Mucosa of stomach (tissue), 1 donor: Measurements from ENCODE around the gene CMTM5.
"Not testable (repeated sequence)": the region's sequence is repeated elsewhere in the genome, so short reads cannot be mapped to it uniquely, and the experiment has no call there.

ENCODE experiments used
- H3K27me3 ChIP-seq: one replicate; pipeline ENCODE4 v1.7.0; 2013; ENCODE audit warnings: mild to moderate bottlenecking, low read length; ENCODE audit not compliant: control insufficient read depth, insufficient read depth
- H3K36me3 ChIP-seq: one replicate; pipeline ENCODE4 v1.7.0; 2013; ENCODE audit warnings: low read length; ENCODE audit not compliant: control insufficient read depth, insufficient read depth
- H3K4me1 ChIP-seq: one replicate; pipeline ENCODE4 v1.7.0; 2013; ENCODE audit warnings: mild to moderate bottlenecking, low read length; ENCODE audit not compliant: control insufficient read depth, insufficient read depth
- H3K4me3 ChIP-seq: one replicate; pipeline ENCODE4 v1.7.0; 2013; ENCODE audit warnings: low read length
- H3K9ac ChIP-seq: one replicate; pipeline ENCODE4 v1.7.0; 2013; ENCODE audit warnings: mild to moderate bottlenecking, low read length, moderate library complexity
- H3K9me3 ChIP-seq: one replicate; pipeline ENCODE4 v1.7.0; 2013; ENCODE audit warnings: mild to moderate bottlenecking, low read length, moderate library complexity; ENCODE audit not compliant: control insufficient read depth
- donor health status: Pancreatic carcinoma.

CMTM5 gene

DNA sequence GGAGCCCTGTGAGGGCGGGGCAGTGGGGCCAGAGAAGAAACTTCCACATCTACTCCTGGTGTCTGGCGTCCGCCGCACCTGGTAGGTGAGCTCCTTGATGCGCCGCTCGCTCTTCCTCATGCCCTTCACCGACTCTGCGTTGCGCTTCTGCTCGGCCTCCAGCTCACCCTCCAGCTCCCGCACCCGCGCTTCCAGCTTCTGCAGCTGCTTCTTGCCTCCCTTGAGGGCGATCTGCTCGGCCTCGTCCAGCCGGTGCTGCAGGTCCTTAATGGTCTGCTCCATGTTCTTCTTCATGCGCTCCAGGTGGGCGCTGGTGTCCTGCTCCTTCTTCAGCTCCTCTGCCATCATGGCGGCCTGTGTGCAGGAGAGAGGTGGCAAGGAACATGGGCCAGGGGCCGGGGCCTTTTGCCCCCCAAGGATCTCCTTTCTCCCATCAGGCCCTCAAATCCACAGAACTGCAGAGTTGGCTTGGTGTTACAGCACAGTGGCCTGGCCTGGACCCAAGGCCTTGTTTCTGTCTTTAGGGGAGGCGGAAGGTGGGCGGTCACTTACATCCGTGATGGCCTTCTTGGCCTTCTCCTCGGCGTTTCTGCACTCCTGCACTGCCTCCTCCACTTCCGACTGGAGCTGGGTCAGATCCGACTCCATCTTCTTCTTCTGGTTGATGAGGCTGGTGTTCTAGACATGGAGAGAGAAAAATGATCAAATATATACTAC is 7.7 kb downstream of the CMTM5 start:
- Histone ChIP-seq H3K9me3 (no peaks in the 10 kb centered on the region), H3K27me3 (no peaks in the 10 kb centered on the region), H3K4me3 (no peak overlapping the region), H3K4me1 (peaks cover 3% of the 10 kb centered on the region), H3K9ac (no peak overlapping the region), H3K36me3 (no peaks in the 10 kb centered on the region)

DNA sequence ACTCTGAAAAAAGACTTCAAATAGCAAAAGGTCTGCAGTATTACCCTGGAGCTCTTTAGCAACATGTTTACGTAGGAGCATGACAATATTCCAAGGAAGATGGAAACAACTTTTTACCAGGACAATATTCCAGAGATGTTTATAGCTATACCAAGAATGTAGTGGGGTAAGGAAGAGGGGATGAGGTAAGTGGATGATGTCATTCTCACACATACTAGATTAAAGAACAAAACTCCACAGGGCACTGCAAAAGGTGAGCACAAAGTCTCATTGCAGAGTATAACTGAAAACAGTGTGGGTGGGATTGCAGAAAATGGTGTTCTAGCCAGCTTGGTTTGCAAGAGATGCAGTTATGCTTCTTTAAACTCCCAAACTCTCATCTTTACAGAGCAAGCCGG is 8.4 kb downstream of the CMTM5 start:
- Histone ChIP-seq H3K9me3 (no peaks in the 10 kb centered on the region), H3K27me3 (no peaks in the 10 kb centered on the region), H3K9ac (no peak overlapping the region), H3K4me3 (no peak overlapping the region), H3K4me1 (no peaks in the 10 kb centered on the region), H3K36me3 (no peaks in the 10 kb centered on the region)

DNA sequence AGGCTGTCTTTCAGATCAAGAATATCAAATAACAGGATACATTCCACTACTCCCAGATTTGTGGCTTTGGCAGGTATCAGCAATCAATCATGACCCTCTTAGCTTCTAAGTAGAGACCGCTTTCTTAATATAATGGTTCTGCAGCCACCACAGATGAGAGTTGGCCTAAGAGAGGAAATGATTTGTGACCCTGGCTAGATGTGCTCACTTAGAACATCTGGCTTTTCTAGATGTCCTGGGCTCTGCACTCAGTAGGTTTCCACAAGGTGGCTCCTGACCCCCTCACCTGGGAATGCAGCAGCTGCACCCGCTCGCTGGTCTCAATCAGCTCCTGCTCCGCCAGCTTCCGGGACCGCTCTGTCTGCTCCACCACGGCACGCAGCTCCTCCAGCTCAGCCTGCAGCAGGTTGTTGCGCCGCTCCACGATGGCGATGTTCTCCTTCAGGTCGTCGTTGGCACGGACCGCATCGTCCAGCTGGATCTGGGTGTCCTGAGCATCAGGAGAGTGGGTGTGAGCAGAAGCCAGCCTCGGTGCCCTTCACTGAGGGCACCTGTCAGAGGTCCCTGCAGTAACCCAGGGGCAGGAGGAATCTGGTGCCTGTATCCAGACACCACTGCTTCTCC is 8.9 kb downstream of the CMTM5 start:
- Histone ChIP-seq H3K27me3 (no peaks in the 10 kb centered on the region), H3K4me1 (no peaks in the 10 kb centered on the region), H3K9ac (no peak overlapping the region), H3K36me3 (no peaks in the 10 kb centered on the region), H3K4me3 (no peak overlapping the region), H3K9me3 (no peaks in the 10 kb centered on the region)

DNA sequence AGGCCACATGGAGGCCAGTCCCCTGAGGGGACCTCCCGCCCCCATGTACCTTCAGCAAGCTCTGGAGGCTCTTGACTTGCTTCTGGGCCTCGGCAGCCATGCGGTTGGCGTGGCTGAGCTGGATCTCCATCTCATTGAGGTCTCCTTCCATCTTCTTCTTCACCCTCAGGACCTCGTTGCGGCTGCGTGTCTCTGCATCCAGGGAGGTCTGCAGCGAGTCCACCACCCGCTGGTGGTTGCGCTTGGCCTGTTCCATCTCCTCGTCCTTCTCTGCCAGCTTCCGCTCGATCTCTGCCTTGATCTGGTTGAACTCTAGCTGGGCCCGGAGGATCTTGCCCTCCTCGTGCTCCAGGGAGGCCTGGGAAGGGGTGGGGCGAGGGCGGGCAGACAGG is 9.4 kb downstream of the CMTM5 start:
- H3K27me3 ChIP-seq, H3K9ac ChIP-seq, H3K4me1 ChIP-seq, H3K4me3 ChIP-seq, H3K36me3 ChIP-seq, H3K9me3 ChIP-seq: not testable (repeated sequence)

DNA sequence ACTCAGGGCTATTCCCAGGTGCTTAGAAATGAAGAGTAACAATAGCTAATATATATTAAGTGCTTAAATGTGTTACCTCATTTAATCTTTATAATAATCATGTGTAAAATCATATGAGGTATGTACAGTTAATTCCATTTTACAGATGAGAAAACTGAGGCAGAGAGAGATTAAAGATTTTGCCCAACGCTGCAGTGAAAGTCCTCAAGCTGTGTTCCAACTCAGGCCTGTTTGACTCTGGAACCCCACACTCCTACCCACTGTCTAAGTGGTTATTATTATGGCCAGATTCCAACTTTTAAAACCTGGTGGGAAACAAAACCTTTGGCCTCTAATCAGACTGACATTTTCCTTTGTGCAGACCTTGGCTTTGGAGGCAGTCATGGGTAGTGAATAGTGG is 10.2 kb downstream of the CMTM5 start:
- Histone ChIP-seq H3K9me3 (no peaks in the 10 kb centered on the region), H3K9ac (no peak overlapping the region), H3K4me3 (no peak overlapping the region), H3K36me3 (no peaks in the 10 kb centered on the region), H3K27me3 (no peaks in the 10 kb centered on the region), H3K4me1 (no peaks in the 10 kb centered on the region)

DNA sequence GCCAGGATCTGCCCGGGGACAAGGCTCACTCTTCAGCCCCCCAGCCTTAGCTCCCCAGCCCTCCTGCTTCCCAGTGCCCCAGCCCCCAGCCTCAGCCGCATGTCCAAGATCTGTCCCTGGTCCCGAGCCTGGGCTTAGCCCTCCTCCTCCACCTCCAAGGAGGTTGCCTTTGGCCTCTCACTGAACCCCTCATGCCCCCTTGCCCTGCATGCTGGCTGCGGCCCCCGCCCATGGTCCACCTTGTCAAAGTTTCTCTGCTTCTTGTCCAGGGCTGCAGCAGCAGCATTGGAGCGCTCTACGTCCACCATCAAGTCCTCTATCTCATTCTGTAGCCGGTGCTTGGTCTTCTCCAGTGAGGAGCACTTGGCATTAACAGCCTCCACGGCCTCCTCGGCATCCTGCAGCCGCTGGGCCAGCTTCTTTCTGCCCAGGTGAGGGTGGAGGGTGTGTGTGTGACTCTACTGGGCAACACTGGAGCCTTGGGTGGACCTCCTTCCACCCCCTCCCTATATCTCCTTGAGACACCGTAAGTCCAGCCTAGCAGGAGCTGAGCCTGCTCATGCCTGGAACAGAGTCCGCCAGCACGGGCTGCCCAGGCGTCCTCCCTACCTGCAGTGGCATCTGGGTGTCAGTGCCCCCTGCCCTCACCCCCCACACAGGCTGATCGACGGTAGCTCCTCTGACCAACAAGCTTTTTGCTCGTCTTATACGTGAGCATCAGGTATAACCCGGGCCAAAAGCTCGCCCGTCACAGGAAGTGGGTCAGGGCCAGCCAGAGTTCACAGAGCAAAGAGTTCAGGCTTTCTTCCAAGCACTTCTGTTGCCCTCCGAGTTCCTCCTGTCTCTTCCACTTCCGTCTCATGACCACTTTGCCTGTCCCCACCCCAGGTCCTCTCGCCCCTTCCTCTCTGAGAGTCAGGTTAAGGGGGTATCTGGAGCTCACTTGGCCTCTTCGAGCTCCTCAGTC is 11.4 kb downstream of the CMTM5 start:
- Histone ChIP-seq H3K4me3 (no peak overlapping the region), H3K36me3 (no peaks in the 10 kb centered on the region), H3K9ac (no peak overlapping the region), H3K27me3 (no peaks in the 10 kb centered on the region), H3K9me3 (no peaks in the 10 kb centered on the region), H3K4me1 (no peaks in the 10 kb centered on the region)

DNA sequence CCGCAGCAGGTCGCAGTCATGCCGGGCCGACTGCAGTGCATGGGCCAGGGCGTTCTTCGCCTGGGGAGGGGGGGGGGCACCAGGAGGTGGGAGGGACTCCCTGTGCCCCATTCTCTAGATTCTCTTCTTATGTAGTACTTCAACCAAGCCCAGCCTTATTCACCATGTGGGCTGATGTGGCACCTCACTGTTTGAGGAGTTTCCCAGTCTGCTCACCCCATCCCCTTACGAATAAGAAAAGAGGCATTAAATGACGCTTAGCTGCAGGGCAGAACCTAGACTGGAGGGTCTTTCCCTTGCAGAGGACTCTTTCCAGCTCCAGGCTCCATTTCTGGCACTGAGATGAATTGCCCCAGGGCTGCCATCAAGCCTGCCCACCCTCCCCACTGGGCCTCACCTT is 12.2 kb downstream of the CMTM5 start:
- Histone ChIP-seq H3K36me3 (no peaks in the 10 kb centered on the region), H3K9ac (no peak overlapping the region), H3K4me3 (no peak overlapping the region), H3K9me3 (no peaks in the 10 kb centered on the region), H3K4me1 (no peaks in the 10 kb centered on the region), H3K27me3 (no peaks in the 10 kb centered on the region)

DNA sequence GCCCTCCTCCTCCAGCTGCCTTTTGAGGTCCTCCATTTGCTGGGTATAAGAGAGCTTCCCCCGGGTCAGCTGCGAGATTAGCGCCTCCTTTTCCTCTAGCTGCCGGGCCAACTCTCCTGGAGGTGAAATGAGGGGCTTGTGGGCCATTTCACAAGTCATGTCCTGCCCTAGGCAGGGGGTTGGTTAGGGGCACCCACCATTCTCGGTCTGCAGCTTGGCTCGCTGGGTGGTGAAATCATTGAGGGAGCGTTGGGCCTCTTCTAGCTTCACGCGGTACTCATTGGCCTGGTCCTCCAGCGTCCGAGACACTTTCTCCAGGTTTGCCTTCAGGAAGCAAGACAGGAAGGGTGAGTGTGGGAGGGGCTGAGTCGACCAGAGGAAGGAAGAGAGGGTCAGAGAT is 12.6 kb downstream of the CMTM5 start:
- Histone ChIP-seq H3K27me3 (no peaks in the 10 kb centered on the region), H3K4me3 (no peak overlapping the region), H3K4me1 (no peaks in the 10 kb centered on the region), H3K9me3 (no peaks in the 10 kb centered on the region), H3K36me3 (no peaks in the 10 kb centered on the region), H3K9ac (no peak overlapping the region)

DNA sequence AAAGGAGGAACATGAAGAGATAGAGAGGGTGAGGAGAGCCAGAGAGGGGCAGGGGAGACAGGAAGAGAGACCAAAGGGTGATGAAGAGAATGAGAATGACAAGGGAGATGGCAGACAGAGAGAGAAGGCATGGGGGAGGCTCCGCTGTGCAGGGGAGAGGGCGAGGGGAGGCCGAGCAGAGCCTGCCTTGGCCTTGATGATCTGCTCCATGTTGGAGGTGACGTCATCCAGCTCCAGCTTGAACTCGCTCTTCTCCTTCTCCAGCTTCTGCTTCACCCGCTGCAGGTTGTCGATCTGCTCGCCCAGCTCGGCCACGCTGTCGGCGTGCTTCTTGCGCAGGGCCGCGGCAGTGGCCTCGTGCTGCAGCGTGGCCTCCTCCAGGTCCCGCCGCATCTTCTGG is 13.0 kb downstream of the CMTM5 start:
- H3K9ac ChIP-seq, H3K9me3 ChIP-seq, H3K4me3 ChIP-seq, H3K27me3 ChIP-seq, H3K4me1 ChIP-seq, H3K36me3 ChIP-seq: not testable (repeated sequence)

DNA sequence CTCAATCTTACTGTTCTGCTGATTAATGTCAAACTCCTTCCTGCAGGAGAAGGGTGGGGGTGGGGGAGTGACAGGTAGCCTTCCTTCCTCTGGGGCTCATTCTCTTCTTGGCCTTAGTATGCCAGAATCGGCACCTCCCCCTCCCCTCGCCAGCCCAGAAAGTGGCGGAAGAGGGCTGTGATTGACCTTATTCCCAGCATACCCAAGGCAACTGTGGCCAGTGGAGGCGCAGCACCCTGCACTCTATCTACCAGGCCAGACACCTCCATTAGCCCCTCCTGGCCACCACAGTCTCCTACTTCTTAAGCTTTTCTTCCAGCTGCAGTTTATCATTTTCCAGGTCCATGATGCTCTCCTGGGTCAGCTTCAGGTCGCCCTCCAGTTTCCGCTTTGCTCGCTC is 15.8 kb downstream of the CMTM5 start:
- Histone ChIP-seq H3K36me3 (no peaks in the 10 kb centered on the region), H3K27me3 (no peaks in the 10 kb centered on the region), H3K4me3 (no peak overlapping the region), H3K9ac (no peak overlapping the region), H3K9me3 (no peaks in the 10 kb centered on the region), H3K4me1 (no peaks in the 10 kb centered on the region)

DNA sequence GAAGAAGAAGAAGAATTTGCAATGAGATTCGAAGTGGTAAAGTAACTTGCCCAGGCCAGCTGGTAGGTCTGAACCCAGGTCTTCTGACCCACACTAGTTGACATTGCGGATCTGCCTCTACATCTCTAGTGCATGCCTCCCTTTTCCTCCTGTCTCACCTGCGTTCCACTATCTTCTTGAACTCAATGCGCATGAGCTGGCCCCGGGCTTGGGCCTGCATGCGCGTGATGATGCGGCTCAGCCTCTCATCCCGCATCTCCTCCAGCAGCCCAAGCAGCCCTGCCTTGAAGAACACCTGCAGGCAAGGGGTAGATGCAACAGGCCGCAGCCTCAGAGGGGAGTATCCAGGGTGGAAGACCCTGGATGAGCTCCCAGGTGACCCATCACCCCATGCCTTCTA is 19.3 kb downstream of the CMTM5 start:
- H3K4me1 ChIP-seq = no peaks in the 10 kb centered on the region
- H3K27me3 ChIP-seq = no peaks in the 10 kb centered on the region
- no peaks in the 10 kb centered on the region for H3K36me3 ChIP-seq
- H3K9me3 ChIP-seq = no peaks in the 10 kb centered on the region
- no peak overlapping the region for H3K9ac ChIP-seq
- no peak overlapping the region for H3K4me3 ChIP-seq

DNA sequence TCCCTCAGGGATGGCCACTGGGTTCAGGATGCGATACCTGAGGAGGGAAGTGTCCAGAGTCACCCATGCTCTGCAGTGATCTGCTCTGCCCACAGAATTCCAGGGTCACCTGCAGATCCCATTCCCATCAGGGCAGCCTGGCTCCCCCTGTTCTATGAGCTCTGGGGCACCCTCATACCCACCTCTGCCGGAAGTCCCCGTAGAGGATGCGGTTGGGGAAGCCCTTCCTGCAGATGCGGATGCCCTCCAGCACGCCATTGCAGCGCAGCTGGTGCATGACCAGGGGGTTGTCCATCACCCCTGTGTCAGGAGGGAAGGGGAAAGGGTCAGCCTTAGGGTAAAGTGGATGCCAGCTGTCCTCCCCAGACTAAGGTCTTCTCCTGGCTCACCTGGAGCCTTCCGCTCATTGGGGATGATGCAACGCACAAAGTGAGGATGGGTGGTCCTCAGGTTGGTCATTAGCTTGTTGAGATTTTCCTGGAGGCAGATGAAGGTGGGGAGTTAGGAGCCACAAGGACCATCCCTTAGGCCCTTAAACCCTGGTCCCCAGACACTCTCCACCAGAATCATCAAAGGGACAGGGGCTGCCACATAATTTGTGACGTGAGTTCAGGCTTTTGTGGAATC is 20.0 kb downstream of the CMTM5 start:
- Histone ChIP-seq H3K36me3 (no peaks in the 10 kb centered on the region), H3K9me3 (no peaks in the 10 kb centered on the region), H3K27me3 (peaks cover under 1% of the 10 kb centered on the region), H3K9ac (no peak overlapping the region), H3K4me1 (no peaks in the 10 kb centered on the region), H3K4me3 (no peak overlapping the region)
